ENCODE measurements around the gene SLC6A18. TPM values are rescaled to one million over a fixed set of nuclear protein-coding genes. Genes with fewer than 3 reads are reported as not detected.

The SLC6A18 gene
- total RNA-seq, 1 donor from 2014 or later = not detected

GRCh38 chr5:1186351-1187233 is 38.6 kb upstream of the SLC6A18 start:
- DNase-seq (ENCODE audit: low spot score in 2 of 2) = no peak
- no peak for FAIRE-seq

GRCh38 chr5:1187234-1187949 is 37.8 kb upstream of the SLC6A18 start:
- FAIRE-seq (no peak), DNase-seq (ENCODE audit: low spot score in 2 of 2) (no peak)

GRCh38 chr5:1187950-1188334 is 37.2 kb upstream of the SLC6A18 start:
- FAIRE-seq (no peak), DNase-seq (ENCODE audit: low spot score in 2 of 2) (no peak)

- DNase-seq (ENCODE audit: low spot score in 2 of 2) = no peak
- FAIRE-seq = no peak
These were observed 36.7 kb upstream of the SLC6A18 start for GRCh38 chr5:1188464-1188863.

GRCh38 chr5:1189269-1189668 is 35.9 kb upstream of the SLC6A18 start:
- DNase-seq (ENCODE audit: low spot score in 2 of 2) (no peak), FAIRE-seq (no peak)

- DNase-seq (ENCODE audit: low spot score in 2 of 2) = no peak
- no peak for FAIRE-seq
These were observed 34.9 kb upstream of the SLC6A18 start for GRCh38 chr5:1190278-1190677.

GRCh38 chr5:1190837-1191239 is 34.3 kb upstream of the SLC6A18 start:
- no peak for FAIRE-seq
- DNase-seq (ENCODE audit: low spot score in 2 of 2) = no peak

GRCh38 chr5:1192971-1193590 is 32.1 kb upstream of the SLC6A18 start:
- FAIRE-seq = no peak
- no peak for DNase-seq (ENCODE audit: low spot score in 2 of 2)

- DNase-seq (ENCODE audit: low spot score in 2 of 2) = no peak
- no peak for FAIRE-seq
These were observed 31.6 kb upstream of the SLC6A18 start for GRCh38 chr5:1193591-1193985.

GRCh38 chr5:1194378-1194777 is 30.8 kb upstream of the SLC6A18 start:
- FAIRE-seq (no peak), DNase-seq (ENCODE audit: low spot score in 2 of 2) (no peak)

- no peak for FAIRE-seq
These were observed 29.7 kb upstream of the SLC6A18 start for GRCh38 chr5:1195439-1195838.

GRCh38 chr5:1195916-1196315 is 29.3 kb upstream of the SLC6A18 start:
- DNase-seq (ENCODE audit: low spot score in 2 of 2) (no peak), FAIRE-seq (no peak)

More at GRCh38 chr5:1195439-1195838, 29.7 kb upstream of the SLC6A18 start:
- DNase-seq (ENCODE audit: low spot score in 2 of 2) = no peak

GRCh38 chr5:1196562-1196961 is 28.6 kb upstream of the SLC6A18 start:
- DNase-seq (ENCODE audit: low spot score in 2 of 2) (no peak), FAIRE-seq (no peak)

- DNase-seq (ENCODE audit: low spot score in 2 of 2) (no peak), FAIRE-seq (no peak)
These were observed 27.1 kb upstream of the SLC6A18 start for GRCh38 chr5:1197876-1198666.

GRCh38 chr5:1199340-1199648 is 25.9 kb upstream of the SLC6A18 start:
- DNase-seq (ENCODE audit: low spot score in 2 of 2) (no peak), FAIRE-seq (no peak)

- DNase-seq (ENCODE audit: low spot score in 2 of 2) = no peak
- FAIRE-seq = no peak
These were observed 25.3 kb upstream of the SLC6A18 start for GRCh38 chr5:1199649-1200494.

GRCh38 chr5:1200495-1201326 is 24.5 kb upstream of the SLC6A18 start:
- no peak for DNase-seq (ENCODE audit: low spot score in 2 of 2)
- FAIRE-seq = no peak

- no peak for DNase-seq (ENCODE audit: low spot score in 2 of 2)
- no peak for FAIRE-seq
These were observed 23.7 kb upstream of the SLC6A18 start, which contains the start of gene SLC6A19 for GRCh38 chr5:1201327-1202025. Gene SLC6A19, plus strand, starts transcription at chr5:1201595. Its CDS starts 56 bp downstream, at chr5:1201651.

Measured in frontal cortex (tissue), 4 donors.